ENCODE results near the gene RSRC1. TPM values are rescaled to one million over a fixed set of nuclear protein-coding genes. Genes with fewer than 3 reads are reported as not detected.
"Not testable (repeated sequence)": the region's sequence is repeated elsewhere in the genome, so short reads cannot be mapped to it uniquely, and the experiment has no call there.

RSRC1 gene
- total RNA-seq, 1 donor from 2014 or later = 7.5 TPM

GRCh38 chr3:158220575-158220974, 110.7 kb downstream of the RSRC1 start:
- no peak for DNase-seq (ENCODE audit: low spot score)

DNA sequence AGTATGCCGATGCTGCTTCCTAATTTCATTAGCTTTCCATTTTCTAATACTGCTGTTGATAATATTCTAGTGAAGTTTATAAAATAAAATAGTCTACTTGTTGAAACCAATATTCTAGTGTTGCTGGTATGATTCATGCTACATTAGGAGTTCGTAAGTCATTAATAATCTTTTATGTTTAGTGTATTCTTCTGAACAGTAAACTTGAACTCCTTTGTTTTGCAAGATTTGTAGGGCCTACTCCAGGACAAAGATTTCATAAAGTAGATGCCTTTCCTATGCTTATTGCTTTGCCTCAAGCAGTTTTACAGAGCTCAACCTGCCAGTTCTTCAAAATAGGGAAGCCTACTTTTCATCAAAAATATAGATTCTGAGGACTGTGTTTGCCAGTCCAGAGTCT, 111.5 kb downstream of the RSRC1 start:
- DNase-seq (ENCODE audit: low spot score) (no peak), ATAC-seq (no peak)

More at GRCh38 chr3:158220575-158220974, 110.7 kb downstream of the RSRC1 start:
- ATAC-seq = no peak

DNA sequence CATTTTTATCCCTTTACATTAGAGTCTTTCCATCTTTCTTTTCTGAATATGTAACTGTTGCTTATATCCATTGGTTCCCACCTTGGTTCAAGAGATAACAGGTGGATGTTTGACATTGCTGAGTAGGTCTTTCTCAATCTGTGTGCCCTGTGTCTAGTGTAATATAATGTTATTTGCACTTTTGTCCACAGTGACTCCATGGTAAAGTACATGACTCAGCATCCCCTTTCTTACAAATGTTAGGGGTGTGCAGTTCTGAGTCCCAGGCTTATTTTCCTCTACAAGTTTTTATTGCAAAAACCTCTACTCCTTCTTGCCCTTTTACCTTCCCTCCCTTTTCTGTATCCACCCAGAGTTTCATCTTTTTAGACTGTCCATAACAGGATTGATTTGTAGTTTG, 116.5 kb downstream of the RSRC1 start:
- no peak for ATAC-seq

GRCh38 chr3:158228942-158229341, 119.1 kb downstream of the RSRC1 start:
- not testable (repeated sequence) for ATAC-seq; DNase-seq (ENCODE audit: low spot score)

More for the DNA sequence above, 116.5 kb downstream of the RSRC1 start:
- DNase-seq (ENCODE audit: low spot score) = no peak

DNA sequence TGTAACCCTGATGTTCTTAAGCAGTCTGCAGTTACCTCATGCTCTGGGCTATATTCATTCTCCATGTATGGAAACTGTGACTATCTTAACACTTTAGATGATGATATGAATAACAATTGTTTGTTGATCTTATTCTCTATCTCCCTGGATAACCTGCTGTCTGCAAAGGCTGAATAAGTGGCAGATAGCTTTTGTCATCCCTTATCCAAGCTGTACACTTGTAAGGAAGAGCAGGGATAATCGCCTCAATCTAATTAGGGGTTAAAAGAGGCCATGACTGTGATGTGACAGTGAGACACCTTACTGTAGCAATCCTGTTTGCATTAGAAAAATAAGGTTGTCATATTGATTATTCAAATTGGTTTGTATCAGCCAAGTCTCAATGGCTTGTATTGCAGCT, 123.9 kb downstream of the RSRC1 start:
- no peak for DNase-seq (ENCODE audit: low spot score)
- ATAC-seq = no peak

- DNase-seq (ENCODE audit: low spot score) = no peak
- no peak for ATAC-seq
These were observed 134.4 kb downstream of the RSRC1 start for GRCh38 chr3:158244274-158244673.

- no peak for DNase-seq (ENCODE audit: low spot score)
- ATAC-seq = no peak
These were observed 137.4 kb downstream of the RSRC1 start for GRCh38 chr3:158247288-158247687.

- no peak for ATAC-seq
These were observed 138.4 kb downstream of the RSRC1 start for GRCh38 chr3:158248261-158248660.

DNA sequence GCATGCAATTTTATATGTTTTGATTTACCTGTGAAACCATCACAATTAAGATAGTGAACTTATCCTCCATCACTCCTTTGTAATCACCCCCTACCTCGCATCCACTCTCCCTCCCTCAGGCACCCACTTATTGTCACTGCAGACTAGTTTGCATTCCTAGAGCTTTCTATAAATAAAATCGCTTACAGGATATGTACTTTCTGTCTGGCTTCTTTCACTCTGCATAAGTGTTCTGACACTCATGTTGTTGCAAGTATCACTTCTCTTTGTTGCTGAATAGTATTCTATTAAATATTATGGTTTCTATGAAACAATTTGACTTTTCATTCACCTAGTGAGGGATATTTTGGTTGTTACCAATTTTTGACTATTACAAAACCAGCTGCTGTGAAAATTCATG, 139.3 kb downstream of the RSRC1 start:
- DNase-seq (ENCODE audit: low spot score) (no peak), ATAC-seq (no peak)

More at GRCh38 chr3:158248261-158248660, 138.4 kb downstream of the RSRC1 start:
- no peak for DNase-seq (ENCODE audit: low spot score)

DNA sequence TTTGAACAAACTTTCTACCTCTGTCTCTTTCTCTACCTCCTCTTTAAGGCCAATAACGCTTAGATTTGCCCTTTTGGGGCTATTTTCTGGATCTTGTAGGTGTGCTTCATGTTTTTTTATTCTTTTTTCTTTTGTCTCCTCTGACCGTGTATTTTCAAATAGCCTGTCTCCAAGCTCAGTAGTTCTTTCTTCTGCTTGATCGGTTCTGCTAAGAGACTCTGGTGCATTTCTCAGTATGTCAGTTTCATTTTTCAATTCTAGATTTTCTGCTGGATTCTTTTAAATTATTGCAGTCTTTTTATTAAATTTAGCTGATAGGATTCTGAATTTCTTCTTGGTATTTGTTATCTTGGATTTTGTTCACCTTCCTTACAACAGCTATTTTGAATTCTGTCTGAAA, 148.7 kb downstream of the RSRC1 start:
- ATAC-seq = no peak

GRCh38 chr3:158260392-158260791, 150.5 kb downstream of the RSRC1 start:
- DNase-seq (ENCODE audit: low spot score) (no peak), ATAC-seq (no peak)

More for the DNA sequence above, 148.7 kb downstream of the RSRC1 start:
- DNase-seq (ENCODE audit: low spot score) = no peak

DNA sequence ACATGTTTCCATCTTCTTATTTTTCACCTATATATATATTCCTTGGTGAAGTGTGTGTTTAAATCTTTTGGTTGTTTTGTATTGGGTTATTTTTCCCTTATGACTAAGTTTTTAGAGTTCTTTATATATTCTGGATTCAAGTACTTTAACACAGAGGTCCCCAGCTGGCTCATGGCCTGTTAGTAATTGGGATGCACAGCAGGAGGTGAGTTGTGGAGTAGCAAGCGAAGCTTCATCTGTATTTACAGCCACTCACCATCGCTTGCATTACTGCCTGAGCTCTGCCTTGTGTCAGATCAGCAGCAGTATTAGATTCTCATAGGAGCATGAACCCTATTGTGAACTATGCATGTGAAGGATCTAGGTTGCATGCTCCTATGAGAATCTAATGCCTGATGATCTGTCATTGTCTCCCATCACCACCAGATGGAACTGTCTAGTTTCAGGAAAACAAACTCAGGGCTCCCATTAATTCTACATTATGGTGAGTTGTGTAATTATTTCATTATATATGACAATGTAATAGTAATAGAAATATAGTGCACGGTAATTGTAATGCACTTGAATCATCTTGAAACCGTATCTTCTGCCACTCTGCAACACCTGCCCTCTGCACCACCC, 151.6 kb downstream of the RSRC1 start:
- DNase-seq (ENCODE audit: low spot score) (no peak), ATAC-seq (no peak)

- DNase-seq (ENCODE audit: low spot score) (no peak), ATAC-seq (no peak)
These were observed 155.0 kb downstream of the RSRC1 start for GRCh38 chr3:158264894-158265293.

DNA sequence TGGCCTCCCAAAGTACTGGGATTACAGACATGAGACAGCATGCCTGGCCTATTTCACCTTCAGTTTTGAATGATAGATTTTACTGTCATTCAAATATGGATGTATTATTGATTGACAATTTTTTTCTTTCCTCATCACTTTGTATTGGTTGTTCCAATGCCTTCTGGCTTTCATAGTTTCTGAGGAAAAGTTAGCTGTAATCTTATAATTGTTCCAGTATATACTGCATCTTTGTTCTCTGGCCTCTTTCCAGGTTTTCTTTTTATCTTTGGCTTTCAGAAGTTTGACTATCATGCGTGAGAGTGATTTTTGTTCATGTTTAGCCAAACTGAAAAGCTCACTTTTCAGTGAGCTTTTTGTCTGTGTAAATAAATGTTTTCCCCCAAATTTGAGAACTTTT, 157.1 kb downstream of the RSRC1 start:
- DNase-seq (ENCODE audit: low spot score) (no peak), ATAC-seq (no peak)

DNA sequence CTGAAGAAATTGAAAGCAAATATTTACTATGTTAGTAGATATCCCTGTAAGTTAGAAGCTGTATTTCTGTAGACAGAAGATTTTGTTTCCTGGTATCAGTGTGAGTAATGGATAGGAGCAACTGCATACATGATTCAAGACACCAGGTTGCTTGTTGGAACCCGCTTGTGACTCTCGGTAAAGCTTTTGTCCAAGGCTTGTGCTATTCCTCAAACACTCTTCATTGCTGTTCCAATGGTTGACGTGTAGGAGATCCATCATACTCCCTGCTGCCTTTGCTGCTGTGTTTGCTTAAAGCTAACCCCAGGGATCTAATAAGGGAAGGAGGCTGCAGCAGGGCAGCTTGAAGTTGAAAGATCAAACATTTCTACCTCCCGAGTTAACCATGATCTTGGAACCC, 160.1 kb downstream of the RSRC1 start:
- DNase-seq (ENCODE audit: low spot score) = no peak
- no peak for ATAC-seq

DNA sequence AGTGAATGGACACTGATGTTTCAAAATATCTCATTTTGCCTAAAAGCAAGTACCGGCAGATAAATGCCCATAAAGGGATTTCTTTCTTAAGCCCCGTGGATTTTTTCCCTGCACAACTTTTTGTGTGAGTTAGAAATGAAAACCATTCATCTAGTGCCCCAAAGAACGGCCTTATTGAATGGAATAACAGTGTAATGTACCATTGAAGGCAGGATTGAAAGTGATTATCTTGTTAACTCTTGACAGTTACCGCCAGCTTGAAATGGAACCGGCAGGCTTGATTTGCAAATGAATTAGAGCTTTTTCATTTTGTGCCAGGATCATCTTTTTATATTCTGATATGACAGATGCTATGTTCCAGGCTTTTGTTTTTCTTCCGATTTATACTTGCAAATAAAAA, 162.2 kb downstream of the RSRC1 start:
- no peak for ATAC-seq
- no peak for DNase-seq (ENCODE audit: low spot score)

- ATAC-seq = no peak
- no peak for DNase-seq (ENCODE audit: low spot score)
These were observed 163.8 kb downstream of the RSRC1 start for GRCh38 chr3:158273656-158274055.

- no peak for DNase-seq (ENCODE audit: low spot score)
- no peak for ATAC-seq
These were observed 168.3 kb downstream of the RSRC1 start for GRCh38 chr3:158278187-158278586.

DNA sequence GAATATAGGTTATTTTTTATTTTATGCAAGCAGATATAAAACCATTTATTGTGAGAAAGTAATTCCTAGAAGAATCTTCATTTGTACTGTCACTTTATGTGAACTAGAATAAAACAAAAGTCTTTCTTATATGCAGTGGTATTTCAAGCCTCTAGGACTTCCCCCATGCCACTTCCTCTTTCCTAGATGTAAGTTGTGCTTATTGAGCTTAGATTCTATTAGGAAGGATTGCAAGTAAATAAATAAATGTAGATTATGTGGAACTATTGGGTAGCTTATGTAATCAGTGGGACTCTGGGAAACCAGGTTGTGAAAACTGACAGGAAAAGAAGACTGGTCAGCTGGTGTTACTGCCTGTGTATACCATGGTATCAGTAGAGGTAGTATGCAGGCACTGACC, 169.7 kb downstream of the RSRC1 start:
- ATAC-seq = no peak
- no peak for DNase-seq (ENCODE audit: low spot score)

GRCh38 chr3:158295771-158296170, 185.9 kb downstream of the RSRC1 start:
- ATAC-seq (no peak), DNase-seq (ENCODE audit: low spot score) (no peak)

DNA sequence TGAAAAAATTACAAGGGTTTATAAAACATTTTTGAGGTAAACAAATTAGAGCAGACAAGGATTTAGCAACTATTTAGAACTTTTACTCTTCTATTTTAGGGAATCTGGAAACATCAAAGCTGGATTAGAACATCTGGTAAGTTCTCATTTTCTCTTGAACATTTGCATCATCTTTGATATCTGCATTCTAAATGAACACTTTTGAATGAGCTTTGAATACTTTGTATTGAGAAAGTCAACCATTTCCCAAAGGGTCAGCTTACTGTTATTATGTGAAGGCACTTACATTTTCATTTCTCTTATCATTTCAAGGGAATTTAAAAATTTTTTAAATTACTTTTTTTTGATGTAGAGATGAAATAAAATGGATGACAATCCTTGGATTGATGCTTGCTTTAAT, 188.1 kb downstream of the RSRC1 start:
- DNase-seq (ENCODE audit: low spot score) = no peak
- ATAC-seq = no peak

DNA sequence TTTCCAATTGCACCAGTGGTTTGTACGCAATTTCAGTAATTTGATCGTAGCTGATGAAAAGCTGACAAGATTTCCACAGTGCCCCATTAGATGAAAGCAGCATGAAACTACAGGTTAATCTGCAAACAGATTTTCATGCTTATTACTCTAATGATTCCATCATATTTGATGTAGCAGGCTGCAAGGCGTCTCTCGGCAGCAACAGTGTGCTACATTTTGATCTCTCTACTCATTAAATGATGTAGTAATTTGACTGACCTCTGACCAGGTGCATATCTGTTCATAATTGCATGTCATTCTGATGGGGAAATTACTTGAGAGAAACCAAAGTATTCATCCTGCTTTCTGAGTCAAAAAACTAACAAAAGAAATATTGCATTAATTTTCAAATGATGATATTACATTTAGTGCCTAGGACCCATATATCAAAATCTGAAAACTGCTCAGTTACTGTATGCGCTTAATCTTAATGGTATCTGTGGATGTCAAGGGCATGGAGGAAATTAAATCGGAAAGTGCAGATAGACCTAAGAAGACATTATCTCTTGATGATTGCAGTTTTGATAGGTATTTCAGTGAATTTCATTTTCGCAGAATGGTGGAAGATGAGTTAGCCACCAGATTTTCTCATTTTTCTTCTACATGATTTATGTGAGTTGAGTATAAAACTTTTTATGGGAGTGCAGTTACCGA, 198.5 kb downstream of the RSRC1 start:
- no peak for DNase-seq (ENCODE audit: low spot score)
- ATAC-seq = no peak
